ENCODE results near the gene HS6ST1.

The HS6ST1 gene

DNA sequence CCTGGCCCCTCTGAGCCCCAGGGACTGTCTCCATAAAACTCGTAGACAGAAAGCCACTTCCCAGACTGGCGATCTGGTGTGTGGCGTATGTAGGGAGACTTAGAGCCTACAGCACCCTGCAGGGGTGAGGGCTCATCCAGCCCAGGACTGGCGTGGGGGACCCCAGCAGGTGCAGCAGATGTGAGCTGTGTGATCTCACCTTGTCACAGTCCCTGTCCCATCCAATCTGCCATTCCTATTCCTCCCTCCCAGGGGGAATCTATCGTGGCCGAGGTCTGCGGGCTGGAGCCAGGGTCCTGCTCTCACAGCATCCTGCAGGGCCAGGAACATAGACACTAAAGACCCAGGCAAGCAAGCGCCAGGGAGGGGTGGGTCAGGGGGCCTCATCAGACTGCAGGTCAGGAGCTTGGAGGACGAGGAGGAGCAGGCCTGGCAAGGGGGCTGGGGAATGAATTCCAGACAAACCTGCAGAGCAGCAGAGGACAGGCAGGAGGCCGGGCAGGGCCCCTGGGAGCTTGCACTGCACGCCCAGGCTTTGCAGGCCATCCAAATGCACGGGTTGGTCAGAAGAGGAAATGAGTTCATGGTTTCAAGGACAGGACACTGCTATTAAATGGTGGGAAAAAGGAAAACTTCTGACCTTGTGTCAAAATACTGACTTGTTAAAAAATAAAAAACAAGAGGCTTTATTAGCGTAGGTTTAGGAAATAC lies 32.5 kb downstream of the HS6ST1 start:
- no peak for DNase-seq (ENCODE audit: low read depth)
- TF ChIP-seq, protein P1, sequence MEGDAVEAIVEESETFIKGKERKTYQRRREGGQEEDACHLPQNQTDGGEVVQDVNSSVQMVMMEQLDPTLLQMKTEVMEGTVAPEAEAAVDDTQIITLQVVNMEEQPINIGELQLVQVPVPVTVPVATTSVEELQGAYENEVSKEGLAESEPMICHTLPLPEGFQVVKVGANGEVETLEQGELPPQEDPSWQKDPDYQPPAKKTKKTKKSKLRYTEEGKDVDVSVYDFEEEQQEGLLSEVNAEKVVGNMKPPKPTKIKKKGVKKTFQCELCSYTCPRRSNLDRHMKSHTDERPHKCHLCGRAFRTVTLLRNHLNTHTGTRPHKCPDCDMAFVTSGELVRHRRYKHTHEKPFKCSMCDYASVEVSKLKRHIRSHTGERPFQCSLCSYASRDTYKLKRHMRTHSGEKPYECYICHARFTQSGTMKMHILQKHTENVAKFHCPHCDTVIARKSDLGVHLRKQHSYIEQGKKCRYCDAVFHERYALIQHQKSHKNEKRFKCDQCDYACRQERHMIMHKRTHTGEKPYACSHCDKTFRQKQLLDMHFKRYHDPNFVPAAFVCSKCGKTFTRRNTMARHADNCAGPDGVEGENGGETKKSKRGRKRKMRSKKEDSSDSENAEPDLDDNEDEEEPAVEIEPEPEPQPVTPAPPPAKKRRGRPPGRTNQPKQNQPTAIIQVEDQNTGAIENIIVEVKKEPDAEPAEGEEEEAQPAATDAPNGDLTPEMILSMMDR (IDR thresholded peaks at IDR 0.05; ENCODE audit: control insufficient read depth, insufficient read depth, low read depth, low read length, missing control alignments): no peak
- no peak overlapping the region for H3K4me3 ChIP-seq (ENCODE audit: control insufficient read depth, low read depth, low read length)

DNA sequence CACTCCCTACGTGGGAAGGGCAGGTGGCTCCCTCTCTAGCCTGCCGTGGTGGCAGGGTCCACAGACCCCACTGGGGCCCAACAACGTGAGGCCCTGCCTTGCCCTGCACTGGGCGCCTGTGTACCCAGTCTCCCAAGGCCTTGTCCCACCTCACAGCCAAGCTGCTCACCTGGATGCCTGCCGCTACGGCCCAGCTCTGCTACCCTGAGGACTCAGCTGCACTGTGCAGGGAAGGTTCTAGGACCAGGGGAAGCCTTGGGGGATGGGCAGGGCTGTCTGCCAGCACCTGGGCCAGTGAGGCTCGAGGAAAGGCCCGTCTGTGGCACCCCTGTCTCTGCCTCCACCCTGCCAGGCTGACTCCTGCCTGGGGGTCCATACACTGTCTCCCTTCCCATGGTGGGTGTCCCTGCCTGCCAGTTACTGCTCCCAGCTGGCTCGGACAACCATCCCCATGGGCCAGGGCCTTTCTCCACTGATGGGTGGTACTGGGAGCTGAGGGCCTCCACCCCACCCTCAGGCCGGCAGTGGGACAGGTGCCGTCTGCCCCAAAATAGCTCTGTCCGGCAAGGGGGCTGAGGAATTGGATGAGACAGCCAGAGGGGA lies 33.2 kb downstream of the HS6ST1 start:
- TF ChIP-seq, protein P1 (IDR thresholded peaks at IDR 0.05; ENCODE audit: control insufficient read depth, insufficient read depth, low read depth, low read length, missing control alignments): no peak
- H3K4me3 ChIP-seq (ENCODE audit: control insufficient read depth, low read depth, low read length): no peak overlapping the region
- no peak for DNase-seq (ENCODE audit: low read depth)

DNA sequence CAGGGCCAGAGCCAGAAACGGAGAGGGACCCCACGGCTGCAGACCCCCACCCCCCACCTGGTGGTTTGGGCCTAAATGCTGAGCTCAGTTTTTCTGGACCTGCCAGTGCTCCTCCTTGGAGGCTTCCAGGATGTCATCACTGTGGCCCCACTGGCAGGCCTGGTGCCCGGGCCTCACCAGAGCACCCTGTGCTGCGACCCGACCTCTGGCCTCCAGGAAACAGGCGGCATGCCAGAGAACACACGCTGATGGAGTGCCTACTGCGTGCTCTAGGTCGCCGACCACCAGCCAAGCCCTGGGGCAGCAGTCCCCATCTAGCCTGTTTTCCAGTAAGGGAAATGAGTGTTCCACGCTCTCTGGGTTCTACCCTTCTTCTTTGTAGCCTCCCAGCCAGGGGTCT lies 33.8 kb downstream of the HS6ST1 start:
- H3K4me3 ChIP-seq (ENCODE audit: control insufficient read depth, low read depth, low read length): no peak overlapping the region
- no peak for DNase-seq (ENCODE audit: low read depth)
- TF ChIP-seq, protein P1 (IDR thresholded peaks at IDR 0.05; ENCODE audit: control insufficient read depth, insufficient read depth, low read depth, low read length, missing control alignments): no peak

- TF ChIP-seq, protein P1 (IDR thresholded peaks at IDR 0.05; ENCODE audit: control insufficient read depth, insufficient read depth, low read depth, low read length, missing control alignments): no peak
- H3K4me3 ChIP-seq (ENCODE audit: control insufficient read depth, low read depth, low read length): no peak overlapping the region
- no peak for DNase-seq (ENCODE audit: low read depth)
These were observed 34.6 kb downstream of the HS6ST1 start for GRCh38 chr2:128284037-128284441.

- H3K4me3 ChIP-seq (ENCODE audit: control insufficient read depth, low read depth, low read length): no peak overlapping the region
- TF ChIP-seq, protein P1 (IDR thresholded peaks at IDR 0.05; ENCODE audit: control insufficient read depth, insufficient read depth, low read depth, low read length, missing control alignments): no peak
- no peak for DNase-seq (ENCODE audit: low read depth)
These were observed 35.5 kb downstream of the HS6ST1 start for GRCh38 chr2:128282976-128283810.

- no peak overlapping the region for H3K4me3 ChIP-seq (ENCODE audit: control insufficient read depth, low read depth, low read length)
- TF ChIP-seq, protein P1 (IDR thresholded peaks at IDR 0.05; ENCODE audit: control insufficient read depth, insufficient read depth, low read depth, low read length, missing control alignments): no peak
- DNase-seq (ENCODE audit: low read depth): no peak
These were observed 36.3 kb downstream of the HS6ST1 start for GRCh38 chr2:128282246-128282975.

Data from AG09309 (cell line).